Esophagus muscularis mucosa (tissue), 4 donors: ENCODE results near the gene SENP1. TPM values are rescaled to one million over a fixed set of nuclear protein-coding genes. Genes with fewer than 3 reads are reported as not detected.
"Not testable (repeated sequence)": the region's sequence is repeated elsewhere in the genome, so short reads cannot be mapped to it uniquely, and the experiment has no call there.

Experiments used
- DNase-seq: peaks from one replicate; pipeline ENCODE4 v3.0.0-alpha.2; 2017; ENCODE audit errors: extremely low spot score
- H3K27ac ChIP-seq, 4 donors: fragments of 200-600 bp; sonication (generic); replicated peaks in 1 of 4; 1 replicate in 3 of 4; 2 replicates in 1 of 4; pipeline ENCODE4 v1.5.1; 2016 to 2019; ENCODE audit warnings: mild to moderate bottlenecking in 1 of 4
- H3K27me3 ChIP-seq, 4 donors: fragments of 200-600 bp; sonication (generic); one replicate each; pipeline versions ENCODE4 v1.5.1 to v1.6.0; 2016 to 2019
- H3K36me3 ChIP-seq, 4 donors: fragments of 200-600 bp; sonication (generic); one replicate each; pipeline ENCODE4 v1.5.1; 2016 to 2019
- H3K4me1 ChIP-seq, 4 donors: fragments of 200-600 bp; sonication (generic); one replicate each; pipeline ENCODE4 v1.5.1; 2016 to 2019
- H3K4me3 ChIP-seq, 4 donors: fragments of 200-600 bp; sonication (generic); 1 replicate in 2 of 4; 2 replicates in 2 of 4; pipeline ENCODE4 v1.5.1; 2016 to 2019; ENCODE audit warnings: mild to moderate bottlenecking in 4 of 4, moderate library complexity in 1 of 4
- H3K9me3 ChIP-seq, 4 donors: fragments of 200-600 bp; sonication (generic); 1 replicate in 3 of 4; 2 replicates in 1 of 4; pipeline ENCODE4 v1.5.1; 2016 to 2019
- EP300 ChIP-seq: sonication (generic); formaldehyde crosslinking; IDR thresholded peaks from one replicate; pipeline ENCODE4 v1.6.1; 2017; ENCODE audit warnings: antibody characterized with exemption
- POLR2A ChIP-seq: fragments of 450-650 bp; IDR thresholded peaks from one replicate; pipeline ENCODE4 v1.6.1; 2017; ENCODE audit warnings: antibody characterized with exemption, moderate library complexity, mild to moderate bottlenecking, low read depth
- POLR2AphosphoS5 ChIP-seq, 2 donors: sonication (generic); formaldehyde crosslinking; IDR thresholded peaks; one replicate each; pipeline ENCODE4 v1.6.1; 2017; ENCODE audit warnings: antibody characterized with exemption in 2 of 2
- WGBS: methylation state at CpG from one replicate; pipeline ENCODE4 v1.1.5; 2018; 5-methylcytosine and 5-hydroxymethylcytosine counted together
- intact Hi-C: fragments of 100-400 bp; cut with DNase I; formaldehyde crosslinking; loops from one replicate; pipeline ENCODE4 v1.15.1; 2023
- total RNA-seq, 4 donors: library from RNA; depleted of rRNA; stranded (reverse); fragments of >200 nt; gene quantifications; one replicate each; pipeline versions ENCODE4 v1.1.0 to v1.2.1, GENCODE V29; 2016
- TF ChIP-seq, protein P1 (sequence below), 3 experiments: fragments of 200-600 bp in 2 of 3; fragments of 450-650 bp in 1 of 3; sonication (generic) in 2 of 3; IDR thresholded peaks; one replicate each; pipeline ENCODE4 v1.5.1; 2017 to 2019; ENCODE audit warnings: antibody characterized with exemption in 3 of 3, mild to moderate bottlenecking in 2 of 3, moderate library complexity in 1 of 3

Gene SENP1
- total RNA-seq, 4 donors from 2014 or later = 12.9 to 19.2 (median 14.3) TPM

- 78% methylated on average over 1 of the region's 1 CpG for WGBS
- H3K27ac ChIP-seq = no peak overlapping the region
- H3K4me1 ChIP-seq = peaks cover 0 to 21% (median 10%) of the 10 kb centered on the region in 4 donors
- intact Hi-C loops = no loop called here
- H3K27me3 ChIP-seq = no peaks in the 10 kb centered on the region
- DNase-seq = no peak
- TF ChIP-seq, protein P1, sequence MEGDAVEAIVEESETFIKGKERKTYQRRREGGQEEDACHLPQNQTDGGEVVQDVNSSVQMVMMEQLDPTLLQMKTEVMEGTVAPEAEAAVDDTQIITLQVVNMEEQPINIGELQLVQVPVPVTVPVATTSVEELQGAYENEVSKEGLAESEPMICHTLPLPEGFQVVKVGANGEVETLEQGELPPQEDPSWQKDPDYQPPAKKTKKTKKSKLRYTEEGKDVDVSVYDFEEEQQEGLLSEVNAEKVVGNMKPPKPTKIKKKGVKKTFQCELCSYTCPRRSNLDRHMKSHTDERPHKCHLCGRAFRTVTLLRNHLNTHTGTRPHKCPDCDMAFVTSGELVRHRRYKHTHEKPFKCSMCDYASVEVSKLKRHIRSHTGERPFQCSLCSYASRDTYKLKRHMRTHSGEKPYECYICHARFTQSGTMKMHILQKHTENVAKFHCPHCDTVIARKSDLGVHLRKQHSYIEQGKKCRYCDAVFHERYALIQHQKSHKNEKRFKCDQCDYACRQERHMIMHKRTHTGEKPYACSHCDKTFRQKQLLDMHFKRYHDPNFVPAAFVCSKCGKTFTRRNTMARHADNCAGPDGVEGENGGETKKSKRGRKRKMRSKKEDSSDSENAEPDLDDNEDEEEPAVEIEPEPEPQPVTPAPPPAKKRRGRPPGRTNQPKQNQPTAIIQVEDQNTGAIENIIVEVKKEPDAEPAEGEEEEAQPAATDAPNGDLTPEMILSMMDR (IDR thresholded peaks at IDR 0.05) = no peak
- no peak for TF ChIP-seq POLR2A
- no peak for TF ChIP-seq EP300
- TF ChIP-seq POLR2AphosphoS5 (IDR thresholded peaks at IDR 0.05) = no peak
- no peak overlapping the region for H3K4me3 ChIP-seq
- no peaks in the 10 kb centered on the region for H3K9me3 ChIP-seq
- peaks cover 27 to 95% (median 70%) of the 10 kb centered on the region in 4 donors for H3K36me3 ChIP-seq
Measured at GRCh38 chr12:48129376-48129775, 23.5 kb upstream of the SENP1 start.

GRCh38 chr12:48128800-48129199 is 22.9 kb upstream of the SENP1 start:
- no peaks in the 10 kb centered on the region for H3K9me3 ChIP-seq
- H3K4me1 ChIP-seq = peaks cover 0 to 21% (median 10%) of the 10 kb centered on the region in 4 donors
- no peak overlapping the region for H3K4me3 ChIP-seq
- no peak overlapping the region for H3K27ac ChIP-seq
- WGBS = 100% methylated on average over 1 of the region's 1 CpG
- H3K27me3 ChIP-seq = no peaks in the 10 kb centered on the region
- intact Hi-C loops = no loop called here
- TF ChIP-seq POLR2A (no peak), EP300 (no peak), POLR2AphosphoS5 (IDR thresholded peaks at IDR 0.05) (no peak)
- TF ChIP-seq, protein P1 (IDR thresholded peaks at IDR 0.05) = no peak
- H3K36me3 ChIP-seq = peaks cover 21 to 95% (median 65%) of the 10 kb centered on the region in 4 donors
- DNase-seq = no peak

- no peak overlapping the region for H3K4me3 ChIP-seq
- no peak overlapping the region for H3K27ac ChIP-seq
- H3K9me3 ChIP-seq = no peaks in the 10 kb centered on the region
- WGBS = 91% methylated on average over 2 of the region's 2 CpGs
- peaks cover 8 to 92% (median 54%) of the 10 kb centered on the region in 4 donors for H3K36me3 ChIP-seq
- no peak for DNase-seq
- intact Hi-C loops = no loop called here
- TF ChIP-seq EP300 = no peak
- TF ChIP-seq POLR2AphosphoS5 (IDR thresholded peaks at IDR 0.05) = no peak
- TF ChIP-seq POLR2A = no peak
- TF ChIP-seq, protein P1 (IDR thresholded peaks at IDR 0.05) = no peak
- peaks cover 0 to 21% (median 11%) of the 10 kb centered on the region in 4 donors for H3K4me1 ChIP-seq
- no peaks in the 10 kb centered on the region for H3K27me3 ChIP-seq
Measured at GRCh38 chr12:48126953-48127630, 21.2 kb upstream of the SENP1 start.

- H3K4me3 ChIP-seq = no peak overlapping the region
- no peaks in the 10 kb centered on the region for H3K9me3 ChIP-seq
- 53% methylated on average over 4 of the region's 4 CpGs for WGBS
- H3K27ac ChIP-seq = peak overlapping the region in 1 of 4 donors; percentile 18
- H3K4me1 ChIP-seq = peaks cover 4 to 26% (median 16%) of the 10 kb centered on the region in 4 donors
- intact Hi-C loops = no loop called here
- H3K36me3 ChIP-seq = peaks cover 0 to 81% (median 43%) of the 10 kb centered on the region in 4 donors
- DNase-seq = no peak
- TF ChIP-seq POLR2A = no peak
- no peaks in the 10 kb centered on the region for H3K27me3 ChIP-seq
Measured at GRCh38 chr12:48125985-48126384, 20.1 kb upstream of the SENP1 start.

- H3K27ac ChIP-seq = peak overlapping the region in 1 of 4 donors; percentile 18
- intact Hi-C loops = not testable (repeated sequence)
Measured at GRCh38 chr12:48125542-48125941, 19.7 kb upstream of the SENP1 start.

More at GRCh38 chr12:48125542-48125941, 19.7 kb upstream of the SENP1 start:
- H3K9me3 ChIP-seq, H3K4me3 ChIP-seq, DNase-seq, H3K27me3 ChIP-seq: not testable (repeated sequence)
- 89% methylated on average over 4 of the region's 5 CpGs for WGBS
- Histone ChIP-seq H3K36me3 (peaks cover 0 to 76% (median 39%) of the 10 kb centered on the region in 4 donors), H3K4me1 (peaks cover 9 to 30% (median 19%) of the 10 kb centered on the region in 4 donors)
